ENCODE results near the gene CHST8. TPM values are rescaled to one million over a fixed set of nuclear protein-coding genes. Genes with fewer than 3 reads are reported as not detected.

CHST8 gene
- polyA plus RNA-seq, 1 of the 3 experiments (the other 2 are of a cell fraction) = 0.05 TPM

DNA sequence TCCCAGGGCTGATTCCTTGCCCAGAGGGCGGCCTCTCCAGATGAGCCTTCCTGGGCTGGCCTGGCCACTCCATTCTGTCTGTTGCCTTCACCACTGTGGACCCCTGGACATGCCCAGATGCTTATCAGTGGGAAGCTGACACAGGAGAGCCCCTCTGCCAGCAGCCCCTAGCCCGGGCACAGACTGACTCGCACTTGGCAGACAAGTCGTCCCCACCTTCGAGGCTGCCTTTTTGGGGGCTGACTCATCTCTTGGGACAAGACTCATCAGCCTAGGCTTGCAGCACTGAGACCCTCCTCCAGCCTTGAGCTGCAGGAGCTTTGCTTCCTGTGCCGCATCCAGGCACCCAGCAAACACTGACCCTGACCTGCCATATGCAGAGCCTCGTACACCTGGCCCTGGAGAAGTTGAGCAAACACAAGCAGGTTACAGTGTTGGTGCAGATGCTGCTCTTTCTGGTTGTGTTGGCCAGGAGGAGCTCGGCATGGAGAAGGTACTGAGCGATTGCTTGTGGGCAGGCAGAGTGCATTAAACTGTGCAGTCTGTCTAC lies 8.1 kb downstream of the CHST8 start (continued):
- no peak for TF ChIP-seq EP300 (IDR thresholded peaks at IDR 0.05; ENCODE audit: borderline replicate concordance in 1 of 2, low read depth in 1 of 2, low read length in 1 of 2)

DNA sequence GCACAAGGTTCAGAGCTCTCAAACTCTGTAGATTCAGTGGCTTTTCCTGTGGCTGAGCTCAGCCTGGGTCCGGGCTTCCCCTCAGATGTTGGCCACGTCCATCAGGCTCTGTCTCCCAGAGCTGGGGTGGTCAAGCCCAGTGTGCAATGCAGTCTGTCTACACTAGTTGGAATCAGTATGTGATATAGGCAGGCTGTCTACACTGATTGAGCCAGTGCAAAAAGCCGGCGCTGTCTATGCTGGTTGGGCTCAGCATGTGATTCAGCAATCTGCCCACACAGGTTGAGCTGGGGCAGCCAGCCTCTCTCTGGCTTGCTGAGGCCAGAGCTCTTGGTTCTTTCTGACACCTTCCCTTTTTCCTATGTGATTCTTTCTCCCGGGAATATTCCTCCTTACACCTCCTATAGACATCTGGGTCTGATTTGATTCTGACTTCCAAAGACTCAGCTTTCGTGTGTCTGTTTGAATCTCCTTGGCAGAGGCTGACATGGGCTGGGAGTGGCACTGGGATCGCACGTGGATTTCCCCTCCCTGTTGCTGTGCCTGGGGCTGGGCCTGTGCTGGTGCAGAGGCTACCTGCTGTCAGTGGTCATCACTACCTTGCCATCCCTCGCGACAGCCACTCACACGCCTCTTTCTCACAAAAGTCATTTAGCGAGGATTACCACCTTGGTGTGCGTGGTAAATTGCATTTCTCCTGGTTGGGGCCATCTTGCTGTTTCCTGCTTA lies 9.3 kb downstream of the CHST8 start:
- no peaks in the 10 kb centered on the region for H3K27me3 ChIP-seq (ENCODE audit: insufficient read depth)
- H3K27ac ChIP-seq (ENCODE audit: low read depth in 2 of 2, low read length in 1 of 2) = no peak overlapping the region

DNA sequence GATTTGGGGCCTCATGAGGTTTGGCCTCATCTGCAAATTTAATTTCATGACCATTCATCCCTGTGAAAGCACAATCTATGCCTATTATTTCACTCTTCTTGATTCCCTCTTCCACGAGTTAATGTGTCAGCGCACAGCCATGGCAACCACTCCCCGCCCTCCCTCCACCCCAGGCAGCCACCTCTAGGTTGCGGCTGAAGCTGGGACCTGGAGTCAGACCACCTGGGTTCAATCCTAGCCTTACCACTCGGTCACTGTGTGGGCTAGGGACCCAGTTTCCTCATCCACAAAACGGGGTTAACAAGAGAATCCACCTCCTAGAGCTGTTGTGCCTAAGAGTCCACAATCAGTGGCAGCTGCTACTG lies 9.8 kb downstream of the CHST8 start:
- 19% methylated on average over 6 of the region's 6 CpGs for WGBS (ENCODE audit: low lambda C conversion rate)
- Histone ChIP-seq H3K4me2 (no peak overlapping the region), H3K27ac (ENCODE audit: low read depth in 2 of 2, low read length in 1 of 2) (no peak overlapping the region), H3K27me3 (ENCODE audit: insufficient read depth) (no peaks in the 10 kb centered on the region), H3K9me2 (no peaks in the 10 kb centered on the region), H3K9ac (no peak overlapping the region), H4K20me1 (ENCODE audit: insufficient read depth) (no peaks in the 10 kb centered on the region), H3K36me3 (replicated peaks in 1 of 2; ENCODE audit: control insufficient read depth in 1 of 2, insufficient read depth in 2 of 2, low read length in 1 of 2) (no peaks in the 10 kb centered on the region), H3F3A (replicated peaks; ENCODE audit: insufficient read depth) (no peaks in the 10 kb centered on the region), H3K4me3 (ENCODE audit: low read depth in 2 of 2, low read length in 1 of 2) (no peak overlapping the region), H3K9me3 (no peaks in the 10 kb centered on the region), H3K4me1 (ENCODE audit: control insufficient read depth in 1 of 2, insufficient read depth in 2 of 2, low read depth in 1 of 2, low read length in 1 of 2) (peaks cover 0 to 10% of the 10 kb centered on the region in 2 experiments; a peak in 1 of 4 replicates), H3K79me2 (ENCODE audit: insufficient read depth) (no peaks in the 10 kb centered on the region), H2AFZ (ENCODE audit: low read depth) (no peak overlapping the region)
- TF ChIP-seq NFIC (IDR thresholded peaks at IDR 0.05; ENCODE audit: borderline replicate concordance) (no peak), RXRA (IDR thresholded peaks at IDR 0.05; ENCODE audit: borderline replicate concordance, low read depth) (no peak)
- TF ChIP-seq, protein P1, sequence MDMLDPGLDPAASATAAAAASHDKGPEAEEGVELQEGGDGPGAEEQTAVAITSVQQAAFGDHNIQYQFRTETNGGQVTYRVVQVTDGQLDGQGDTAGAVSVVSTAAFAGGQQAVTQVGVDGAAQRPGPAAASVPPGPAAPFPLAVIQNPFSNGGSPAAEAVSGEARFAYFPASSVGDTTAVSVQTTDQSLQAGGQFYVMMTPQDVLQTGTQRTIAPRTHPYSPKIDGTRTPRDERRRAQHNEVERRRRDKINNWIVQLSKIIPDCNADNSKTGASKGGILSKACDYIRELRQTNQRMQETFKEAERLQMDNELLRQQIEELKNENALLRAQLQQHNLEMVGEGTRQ (IDR thresholded peaks at IDR 0.05; ENCODE audit: borderline replicate concordance, low read depth, low read length) = no peak
- POLR2A ChIA-PET = no interaction called here
- no peak for DNase-seq
- CTCF ChIA-PET = interaction anchor here (0.9 kb wide), 1 partner anchor 201 kb away, joined by 3 read pairs; no protein-coding TSS in a partner anchor

More for the DNA sequence above, 9.3 kb downstream of the CHST8 start:
- Histone ChIP-seq H2AFZ (ENCODE audit: low read depth) (no peak overlapping the region), H3F3A (replicated peaks; ENCODE audit: insufficient read depth) (no peaks in the 10 kb centered on the region), H3K9me3 (no peaks in the 10 kb centered on the region), H4K20me1 (ENCODE audit: insufficient read depth) (no peaks in the 10 kb centered on the region), H3K4me1 (ENCODE audit: control insufficient read depth in 1 of 2, insufficient read depth in 2 of 2, low read depth in 1 of 2, low read length in 1 of 2) (peaks cover 0 to 10% of the 10 kb centered on the region in 2 experiments; a peak in 1 of 4 replicates), H3K36me3 (replicated peaks in 1 of 2; ENCODE audit: control insufficient read depth in 1 of 2, insufficient read depth in 2 of 2, low read length in 1 of 2) (no peaks in the 10 kb centered on the region), H3K4me3 (ENCODE audit: low read depth in 2 of 2, low read length in 1 of 2) (no peak overlapping the region), H3K79me2 (ENCODE audit: insufficient read depth) (no peaks in the 10 kb centered on the region), H3K9ac (no peak overlapping the region), H3K9me2 (no peaks in the 10 kb centered on the region), H3K4me2 (no peak overlapping the region)
- POLR2A ChIA-PET = no interaction called here
- DNase-seq = no peak
- 52% methylated on average over 13 of the region's 13 CpGs for WGBS (ENCODE audit: low lambda C conversion rate)
- no peak for TF ChIP-seq SMC3 (IDR thresholded peaks at IDR 0.05; ENCODE audit: low read depth, low read length)
- TF ChIP-seq RAD21 (IDR thresholded peaks at IDR 0.05; ENCODE audit: low read length) = no peak
- no peak for TF ChIP-seq EP300 (IDR thresholded peaks at IDR 0.05; ENCODE audit: borderline replicate concordance in 1 of 2, low read depth in 1 of 2, low read length in 1 of 2)
- TF ChIP-seq MEF2A (IDR thresholded peaks at IDR 0.05; ENCODE audit: borderline replicate concordance, low read depth) = no peak
- TF ChIP-seq, protein P2, sequence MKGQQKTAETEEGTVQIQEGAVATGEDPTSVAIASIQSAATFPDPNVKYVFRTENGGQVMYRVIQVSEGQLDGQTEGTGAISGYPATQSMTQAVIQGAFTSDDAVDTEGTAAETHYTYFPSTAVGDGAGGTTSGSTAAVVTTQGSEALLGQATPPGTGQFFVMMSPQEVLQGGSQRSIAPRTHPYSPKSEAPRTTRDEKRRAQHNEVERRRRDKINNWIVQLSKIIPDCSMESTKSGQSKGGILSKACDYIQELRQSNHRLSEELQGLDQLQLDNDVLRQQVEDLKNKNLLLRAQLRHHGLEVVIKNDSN (IDR thresholded peaks at IDR 0.05; ENCODE audit: borderline replicate concordance, low read depth) = no peak
- TF ChIP-seq RFX5 (IDR thresholded peaks at IDR 0.05; ENCODE audit: low read length) = no peak
- TF ChIP-seq JUND (IDR thresholded peaks at IDR 0.05) = no peak
- no peak for TF ChIP-seq YY1 (IDR thresholded peaks at IDR 0.05; ENCODE audit: low read depth)
- no peak for TF ChIP-seq RXRA (IDR thresholded peaks at IDR 0.05; ENCODE audit: borderline replicate concordance, low read depth)
- TF ChIP-seq, protein P3, sequence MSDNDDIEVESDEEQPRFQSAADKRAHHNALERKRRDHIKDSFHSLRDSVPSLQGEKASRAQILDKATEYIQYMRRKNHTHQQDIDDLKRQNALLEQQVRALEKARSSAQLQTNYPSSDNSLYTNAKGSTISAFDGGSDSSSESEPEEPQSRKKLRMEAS (IDR thresholded peaks at IDR 0.05; ENCODE audit: low read depth) = no peak
- no peak for TF ChIP-seq POLR2AphosphoS5 (IDR thresholded peaks at IDR 0.05; ENCODE audit: low read depth, low read length)
- TF ChIP-seq TCF12 (IDR thresholded peaks at IDR 0.05) = no peak
- TF ChIP-seq FOSL2 (IDR thresholded peaks at IDR 0.05; ENCODE audit: borderline replicate concordance, low read depth) = no peak
- TF ChIP-seq TAF1 (IDR thresholded peaks at IDR 0.05; ENCODE audit: borderline replicate concordance, low read depth, low read length) = no peak
- TF ChIP-seq ELF1 (IDR thresholded peaks at IDR 0.05) = no peak
- CTCF ChIA-PET = interaction anchor here (0.9 to 1.8 kb wide), 3 partner anchors 10 to 201 kb away, joined by 3 to 5 read pairs (median 3); no protein-coding TSS in a partner anchor

All from SK-N-SH (cell line).